T1000 (cell line): Measurements from ENCODE around the gene EPHA4.
A peak's percentile ranks its signal among the peaks of the same experiment; 100 is the strongest.

Experiments
- DNase-seq: peaks from one replicate; lab custom pipeline; 2025; ENCODE audit warnings: mixed read lengths; lab: John Stamatoyannopoulos, UW

The EPHA4 gene

DNA sequence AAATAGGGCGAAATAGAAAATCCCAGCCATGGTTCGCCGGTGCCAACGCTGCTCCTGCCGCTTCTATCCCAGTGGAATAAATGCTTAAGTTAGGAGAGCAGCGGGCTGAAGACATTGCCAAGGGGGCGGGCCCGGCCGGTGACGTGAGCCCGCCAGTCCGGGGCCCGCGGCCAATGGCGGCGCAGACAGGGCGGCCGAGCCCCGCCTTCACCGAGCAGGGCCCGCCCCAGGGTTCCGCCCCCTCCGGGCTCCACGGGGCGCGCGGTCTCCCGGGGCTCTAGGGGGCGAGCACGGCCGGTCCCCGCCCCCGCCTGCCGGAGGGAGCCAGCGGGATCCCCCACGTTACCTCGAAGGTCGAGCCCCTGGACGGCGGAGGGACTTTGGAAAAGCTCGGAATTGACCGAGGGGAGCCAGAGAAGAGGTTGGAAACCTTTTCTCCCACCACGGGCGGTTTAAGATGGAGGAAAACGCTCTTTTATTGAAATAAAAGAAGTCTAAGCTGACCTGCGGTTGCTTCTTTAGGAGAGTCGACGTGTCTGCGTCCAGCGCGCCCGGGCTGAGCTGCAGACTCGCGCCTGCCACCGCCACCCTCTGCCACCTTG, at the start of gene EPHA4:
Gene EPHA4, minus strand, starts transcription at position 86 of the 602 bp plus-strand sequence. Its CDS starts 56 bp downstream, at position 30.
- peak; percentile 90 for DNase-seq

DNA sequence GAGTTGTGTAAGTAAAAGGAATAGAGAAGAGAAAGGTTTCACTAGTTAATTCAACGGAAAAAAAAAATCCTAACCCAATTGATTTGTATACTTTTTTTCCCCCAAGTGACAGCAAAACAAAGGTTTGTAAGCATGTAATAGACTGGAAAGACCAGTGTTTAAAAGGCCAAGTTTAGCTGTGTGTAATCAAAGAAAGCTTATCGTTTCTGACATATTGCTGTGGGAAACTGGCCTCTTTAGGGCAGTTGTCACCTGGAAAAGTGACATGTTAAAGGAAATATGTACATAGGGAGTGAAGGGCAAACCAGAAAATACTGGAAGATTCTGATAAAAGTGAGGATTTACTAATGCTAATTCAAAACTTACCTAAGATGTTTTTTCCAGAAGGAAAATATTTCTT, 45.9 kb upstream of the EPHA4 start:
- DNase-seq, result no peak

DNA sequence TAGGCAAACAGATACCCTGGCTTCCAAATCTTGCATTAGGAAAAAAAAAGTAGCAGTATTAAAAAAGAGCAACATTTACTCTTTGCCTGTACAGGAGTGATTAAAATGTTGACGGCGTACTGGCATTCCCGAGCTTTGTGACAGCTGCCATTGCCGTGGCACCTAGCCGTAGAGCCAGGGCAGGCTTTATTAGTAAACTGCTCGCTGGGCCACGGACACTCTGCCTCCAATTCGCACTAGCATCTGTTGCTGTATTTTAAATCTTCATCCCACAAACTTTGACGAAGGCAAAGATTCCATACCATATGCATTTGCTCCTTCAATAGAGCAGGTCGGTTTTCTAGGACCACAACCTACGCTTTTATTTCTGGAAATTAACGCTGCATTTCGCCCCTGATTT, 44.5 kb upstream of the EPHA4 start:
- DNase-seq, result no peak

DNA sequence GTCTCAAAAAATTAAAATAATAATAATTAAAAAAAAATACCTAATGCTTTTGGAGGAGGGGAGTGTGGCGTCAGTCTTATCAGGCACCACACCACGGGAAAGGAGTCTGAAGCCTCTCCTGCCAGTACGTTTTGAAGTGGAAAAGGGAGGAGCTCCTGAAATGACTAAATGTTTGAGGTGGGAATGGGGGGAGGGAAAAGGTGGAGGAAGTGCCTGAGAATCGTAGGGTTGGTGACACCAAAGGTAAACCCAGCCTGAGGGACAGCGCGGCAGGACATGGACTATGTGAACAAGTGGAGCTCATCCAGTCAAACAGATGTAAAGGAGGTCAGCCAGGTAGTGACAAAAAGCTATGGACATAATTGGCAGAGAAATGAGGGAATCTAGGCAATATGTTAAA, 42.2 kb upstream of the EPHA4 start:
- no peak for DNase-seq

DNA sequence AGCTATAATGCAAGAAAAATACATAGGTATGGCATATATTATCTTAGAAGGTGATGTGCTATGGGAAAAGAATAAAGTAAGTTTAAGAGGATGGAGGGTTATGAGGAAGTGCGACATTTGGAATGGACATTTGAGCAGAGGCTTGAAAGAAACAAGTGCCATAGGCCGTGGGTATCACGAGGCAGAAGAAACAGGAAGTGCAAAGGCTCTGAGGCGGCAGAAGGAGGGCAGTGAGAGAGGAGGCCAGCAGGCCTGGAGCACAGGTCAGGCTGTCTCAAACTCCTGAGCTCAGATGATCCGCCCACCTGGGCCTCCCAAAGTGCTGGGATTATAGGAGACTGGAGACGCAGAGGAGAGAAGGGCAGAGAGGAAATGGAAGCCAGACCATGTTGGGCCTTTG, 40.7 kb upstream of the EPHA4 start:
- DNase-seq, result no peak

DNA sequence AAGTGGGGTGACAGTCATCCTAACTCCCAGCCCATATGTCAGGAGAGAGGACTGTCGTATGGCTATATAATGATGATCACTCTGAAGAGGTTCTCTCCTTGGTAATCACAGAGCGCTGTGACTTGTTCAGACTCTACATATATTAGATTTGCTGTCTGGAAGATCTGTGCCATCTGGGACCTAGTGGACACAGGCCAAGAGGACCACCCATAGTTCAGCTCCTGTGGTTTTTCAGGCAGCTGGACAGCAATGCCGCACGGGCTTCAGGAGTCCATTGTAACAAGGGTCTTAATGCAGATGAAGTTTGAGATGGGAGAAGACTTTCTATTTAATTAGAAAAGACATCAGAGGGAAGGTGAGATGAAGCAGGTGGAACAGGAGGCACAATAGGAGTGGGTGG, 40.1 kb upstream of the EPHA4 start:
- DNase-seq, result no peak

DNA sequence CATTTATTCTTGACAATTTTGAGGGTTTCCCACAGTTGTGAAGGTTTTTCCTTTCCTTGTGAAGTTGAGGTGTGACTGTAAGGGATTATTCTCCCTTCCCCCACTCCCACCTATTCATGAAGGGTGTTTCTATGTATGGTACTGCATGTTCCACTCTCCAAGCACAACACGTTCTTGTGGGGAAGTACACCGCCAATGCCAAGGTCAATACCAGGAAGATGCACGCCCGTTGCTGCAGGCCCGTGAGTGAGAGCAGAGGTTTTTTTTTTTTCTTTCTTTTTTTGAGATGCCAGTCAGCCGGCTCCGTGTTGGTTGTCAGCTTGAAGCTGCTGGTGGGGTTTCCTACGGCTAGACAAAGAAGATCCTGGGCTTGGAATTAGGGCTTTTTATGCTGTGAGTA, 38.6 kb upstream of the EPHA4 start:
- DNase-seq, result no peak

DNA sequence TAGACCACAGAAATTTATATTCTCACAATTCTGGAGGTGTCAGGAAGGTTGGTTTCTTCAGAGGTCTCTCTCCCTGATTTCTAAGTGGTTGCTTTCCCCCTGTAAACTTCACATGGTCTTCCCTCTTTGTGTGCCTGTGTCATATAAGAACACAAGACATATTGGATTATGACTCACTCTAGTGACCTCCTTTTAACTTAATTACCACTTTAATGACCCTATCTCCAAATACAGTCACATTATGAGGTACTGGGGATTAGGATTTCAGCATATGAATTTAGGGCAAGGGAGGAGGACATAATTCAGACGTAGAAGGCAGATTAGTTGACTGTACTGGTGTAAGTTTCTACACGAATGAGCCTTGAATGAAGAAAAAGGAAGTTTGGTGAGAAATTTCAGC, 38.2 kb upstream of the EPHA4 start:
- no peak for DNase-seq

DNA sequence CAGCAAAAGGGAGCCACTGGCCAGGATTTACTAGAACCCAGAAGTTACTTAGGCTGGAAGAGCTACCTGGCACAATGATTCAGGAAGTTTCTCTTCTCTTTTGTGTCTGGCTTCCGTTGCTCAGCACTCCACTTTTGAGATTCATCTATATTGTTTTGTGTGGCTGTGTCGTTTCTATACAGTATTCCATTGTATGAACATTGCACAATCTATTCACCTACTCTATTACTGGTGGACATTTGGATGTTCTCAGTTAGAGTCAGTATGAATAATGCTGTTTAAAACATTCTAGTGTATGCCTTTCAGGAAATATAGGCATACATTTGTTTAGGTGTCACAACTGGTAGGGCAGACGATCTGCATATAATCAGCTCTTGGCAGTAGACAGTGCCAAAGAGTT, 36.3 kb upstream of the EPHA4 start:
- no peak for DNase-seq

DNA sequence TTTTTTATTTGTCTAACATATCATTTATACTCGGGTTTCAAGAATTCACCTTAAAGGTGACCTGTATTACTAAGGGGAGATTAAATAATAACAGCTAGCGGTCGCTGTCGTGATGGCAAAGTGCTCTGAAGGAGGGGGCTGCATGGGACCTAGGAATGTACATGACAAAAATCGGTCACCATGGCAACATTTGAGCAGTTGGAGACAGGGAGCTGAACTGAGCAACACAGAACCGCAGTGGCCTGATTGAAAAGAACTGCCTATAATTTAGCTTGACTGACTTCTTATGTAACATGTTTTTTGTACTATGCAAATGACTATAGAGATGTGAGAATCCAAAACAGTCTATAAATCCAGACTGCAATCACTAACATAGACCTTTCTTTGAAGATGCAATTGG, 34.3 kb upstream of the EPHA4 start:
- DNase-seq, result no peak

DNA sequence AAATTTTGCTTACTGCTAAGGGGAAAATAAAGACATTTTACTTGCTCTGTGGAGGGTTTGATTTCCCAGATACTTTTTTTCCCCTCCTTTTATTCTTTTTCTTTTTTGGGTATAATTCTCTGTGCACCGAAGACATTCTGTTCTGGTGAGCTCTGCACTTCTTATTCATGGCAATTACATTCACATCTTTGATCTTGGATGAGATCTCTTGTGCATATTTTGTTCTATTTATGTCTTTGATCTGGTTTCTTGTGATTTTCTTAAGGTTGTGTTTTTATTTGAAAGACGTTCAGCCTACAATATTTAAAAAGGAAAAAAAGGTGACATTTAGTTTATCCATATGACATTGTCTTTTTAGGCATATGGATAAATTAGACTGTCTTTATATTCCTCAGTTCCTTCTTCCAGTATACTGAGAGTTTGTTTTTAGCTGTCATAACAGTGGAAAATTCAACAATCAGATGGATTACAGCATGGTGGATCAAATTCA, 33.7 kb upstream of the EPHA4 start:
- DNase-seq, result no peak

DNA sequence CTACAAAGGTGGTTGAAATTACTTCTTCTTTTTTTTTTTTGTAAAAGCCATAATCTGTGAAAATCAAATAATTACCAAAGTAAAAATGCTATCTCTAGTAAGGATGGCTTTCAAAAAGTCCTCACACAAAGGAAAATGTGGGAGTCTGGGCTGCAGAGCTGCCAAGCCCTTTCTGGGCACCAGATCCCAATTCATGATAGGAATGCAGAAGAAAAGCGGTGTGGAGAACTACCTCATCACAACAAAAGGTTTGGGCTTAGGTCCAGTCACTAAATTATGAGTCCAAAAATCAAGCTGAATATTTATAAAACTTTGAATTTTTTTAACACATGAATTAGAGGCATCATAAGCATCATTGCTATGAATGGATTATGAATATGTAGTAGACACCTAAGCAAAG, 30.8 kb upstream of the EPHA4 start:
- no peak for DNase-seq

DNA sequence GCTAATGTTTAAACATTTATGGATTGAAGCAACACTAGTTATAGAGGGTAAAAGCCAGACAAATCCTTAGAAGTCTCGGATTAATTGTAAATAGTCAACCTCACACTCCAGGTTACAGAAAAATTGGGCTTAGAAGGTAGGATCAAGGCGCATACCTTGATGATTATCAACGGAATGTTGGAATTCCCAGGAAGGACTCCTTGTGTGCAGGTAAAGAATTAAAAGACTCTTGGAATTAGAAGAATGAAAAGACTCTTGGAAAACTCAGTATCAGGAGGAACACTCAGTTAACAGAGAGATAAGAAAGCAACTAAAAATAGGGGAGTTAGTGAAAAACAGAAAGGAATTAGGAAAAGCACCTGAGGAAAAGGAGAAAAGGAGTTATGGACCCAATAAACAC, 29.3 kb upstream of the EPHA4 start:
- no peak for DNase-seq

DNA sequence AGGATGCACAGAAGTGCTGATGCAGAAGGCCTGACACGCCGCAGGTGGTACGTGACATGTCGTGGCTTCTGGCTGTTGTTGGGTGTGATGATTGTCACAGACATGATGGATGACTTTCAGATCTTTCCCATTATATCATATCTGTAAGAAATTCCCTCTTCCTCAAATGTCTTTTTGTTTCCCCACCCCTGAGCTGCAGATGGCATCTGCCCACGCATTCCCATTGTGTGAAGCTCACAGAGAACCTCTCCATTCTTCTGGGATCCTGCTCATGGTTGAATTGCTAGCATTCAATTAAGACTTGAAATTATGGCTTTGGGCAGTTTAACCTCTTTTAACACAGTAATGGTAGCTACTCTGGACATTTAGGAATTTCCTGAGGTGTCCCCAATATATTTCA, 28.3 kb upstream of the EPHA4 start:
- DNase-seq, result no peak

DNA sequence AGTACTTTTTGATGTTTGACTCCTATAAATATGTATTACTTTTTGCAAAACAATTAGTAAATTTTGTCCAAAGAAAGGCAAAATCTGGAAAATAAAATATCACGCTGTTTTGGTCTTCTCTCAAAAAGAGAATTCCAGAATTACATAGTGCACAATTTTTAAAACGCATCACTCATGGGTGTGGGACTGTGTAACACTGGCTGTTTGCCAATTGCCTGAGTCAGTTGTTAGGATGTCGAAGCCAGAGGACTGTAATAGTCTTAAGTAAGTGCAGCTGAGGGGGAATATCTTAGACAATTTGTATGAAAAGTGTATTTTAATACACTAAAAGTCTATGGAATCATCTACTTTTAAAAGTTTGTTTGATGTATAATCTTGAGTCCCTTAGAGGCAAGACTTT, 24.1 kb upstream of the EPHA4 start:
- no peak for DNase-seq

DNA sequence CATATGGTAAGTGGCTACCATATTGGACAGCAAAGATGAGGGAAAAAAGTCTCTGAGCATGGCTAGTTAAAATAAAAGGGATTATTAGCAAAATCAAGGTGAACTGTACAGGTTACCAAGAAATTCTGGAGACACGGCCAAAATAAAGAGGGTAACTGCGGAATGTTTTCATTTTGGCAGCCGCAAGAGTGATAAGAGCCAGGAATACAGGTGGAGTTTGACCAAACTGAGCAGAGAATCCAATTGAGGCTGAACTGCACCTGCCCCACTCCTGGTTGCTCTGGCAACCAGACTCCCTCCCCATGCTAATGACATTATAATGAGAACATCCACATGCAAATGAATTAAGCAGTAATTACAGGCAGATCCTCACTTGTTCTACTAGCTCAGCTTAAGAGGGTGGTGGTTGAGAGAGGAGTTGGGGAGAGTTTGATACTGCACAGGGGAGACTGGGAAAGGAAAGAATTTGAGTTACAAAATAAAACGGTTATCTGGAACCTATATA, 18.8 kb upstream of the EPHA4 start:
- no peak for DNase-seq

DNA sequence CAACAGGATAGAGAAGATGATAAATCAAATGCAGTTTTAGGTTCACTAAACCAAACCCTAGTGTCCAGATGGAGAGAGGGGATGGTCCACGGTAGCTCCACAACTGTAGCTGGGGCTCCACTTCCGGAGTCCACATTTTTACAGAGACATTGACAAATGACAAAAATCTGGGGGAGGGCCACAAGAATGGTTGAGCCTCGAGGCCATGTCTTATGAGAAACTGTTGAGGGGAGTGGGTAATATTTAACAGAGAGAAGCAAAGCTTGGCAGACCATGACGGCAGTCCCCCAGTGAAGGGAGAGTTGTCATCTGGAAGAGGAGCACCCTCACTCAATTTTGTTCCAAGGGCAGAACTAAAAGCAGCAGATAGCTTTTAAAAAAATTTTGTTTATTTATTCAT, 17.6 kb upstream of the EPHA4 start:
- no peak for DNase-seq

DNA sequence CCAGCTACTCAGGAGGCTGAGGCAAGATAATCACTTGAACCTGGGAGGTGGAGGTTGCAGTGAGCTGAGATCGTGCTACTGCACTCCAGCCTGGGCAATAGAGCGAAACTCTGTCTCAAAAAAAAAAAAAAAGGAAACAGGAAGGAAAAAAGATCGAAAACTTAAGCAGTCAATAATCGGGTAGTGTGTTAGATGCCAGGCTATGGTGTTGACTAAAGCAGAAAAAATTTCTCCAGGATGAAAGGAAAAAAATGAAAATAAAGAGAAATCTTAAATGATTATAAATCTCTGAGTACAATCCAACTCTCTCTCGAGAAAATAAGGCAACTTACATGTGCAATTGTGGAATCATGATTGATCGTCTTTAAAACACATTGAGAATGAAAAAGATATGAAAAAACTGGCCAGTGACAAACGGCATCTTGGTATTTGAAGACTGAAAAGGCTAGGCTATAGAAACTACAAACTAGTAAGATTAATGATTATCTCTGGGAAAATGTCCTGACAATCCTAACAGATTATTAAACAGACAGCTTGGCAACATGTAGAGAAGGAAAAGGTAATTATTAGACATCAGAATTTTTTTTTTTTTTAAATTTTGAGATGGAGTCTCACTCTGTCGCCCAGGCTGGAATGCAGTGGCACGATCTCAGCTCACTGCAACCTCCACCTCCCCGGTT, 16.3 kb upstream of the EPHA4 start:
- no peak for DNase-seq

DNA sequence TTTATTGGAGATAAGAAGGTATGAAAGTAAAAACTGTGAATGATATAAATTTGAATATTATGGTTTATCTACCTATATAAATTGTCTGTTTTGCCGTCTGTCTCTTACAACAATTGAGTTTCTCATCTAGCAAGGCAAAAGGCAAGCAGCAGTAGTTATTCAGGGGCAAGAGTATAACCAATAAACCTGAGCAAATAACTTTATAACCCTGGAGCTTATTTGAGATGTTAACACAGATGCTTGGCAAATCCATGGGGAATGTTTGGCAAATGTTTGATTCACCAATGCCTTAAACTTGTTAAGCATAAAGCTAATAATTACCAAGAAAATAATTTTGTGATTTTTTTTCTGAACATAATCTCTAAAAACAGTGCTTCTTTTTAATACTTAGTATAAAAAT, 9.9 kb upstream of the EPHA4 start:
- no peak for DNase-seq

DNA sequence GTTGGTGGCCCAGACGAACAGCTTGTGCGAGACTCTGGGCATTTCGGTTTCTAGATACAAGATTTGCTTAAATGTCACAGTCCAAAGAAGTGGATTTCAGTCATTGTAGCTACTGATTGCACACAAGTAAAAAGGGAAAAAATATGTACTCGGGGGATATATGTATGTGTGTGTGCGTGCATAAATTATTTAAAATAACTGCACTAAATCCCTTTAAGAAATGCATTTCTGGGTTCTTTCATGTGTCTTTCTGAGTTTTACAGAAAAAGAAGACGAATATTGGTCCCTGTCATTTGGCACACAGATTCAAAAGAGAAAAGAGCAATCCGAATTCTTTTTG, 2.1 kb upstream of the EPHA4 start:
- DNase-seq, result no peak

DNA sequence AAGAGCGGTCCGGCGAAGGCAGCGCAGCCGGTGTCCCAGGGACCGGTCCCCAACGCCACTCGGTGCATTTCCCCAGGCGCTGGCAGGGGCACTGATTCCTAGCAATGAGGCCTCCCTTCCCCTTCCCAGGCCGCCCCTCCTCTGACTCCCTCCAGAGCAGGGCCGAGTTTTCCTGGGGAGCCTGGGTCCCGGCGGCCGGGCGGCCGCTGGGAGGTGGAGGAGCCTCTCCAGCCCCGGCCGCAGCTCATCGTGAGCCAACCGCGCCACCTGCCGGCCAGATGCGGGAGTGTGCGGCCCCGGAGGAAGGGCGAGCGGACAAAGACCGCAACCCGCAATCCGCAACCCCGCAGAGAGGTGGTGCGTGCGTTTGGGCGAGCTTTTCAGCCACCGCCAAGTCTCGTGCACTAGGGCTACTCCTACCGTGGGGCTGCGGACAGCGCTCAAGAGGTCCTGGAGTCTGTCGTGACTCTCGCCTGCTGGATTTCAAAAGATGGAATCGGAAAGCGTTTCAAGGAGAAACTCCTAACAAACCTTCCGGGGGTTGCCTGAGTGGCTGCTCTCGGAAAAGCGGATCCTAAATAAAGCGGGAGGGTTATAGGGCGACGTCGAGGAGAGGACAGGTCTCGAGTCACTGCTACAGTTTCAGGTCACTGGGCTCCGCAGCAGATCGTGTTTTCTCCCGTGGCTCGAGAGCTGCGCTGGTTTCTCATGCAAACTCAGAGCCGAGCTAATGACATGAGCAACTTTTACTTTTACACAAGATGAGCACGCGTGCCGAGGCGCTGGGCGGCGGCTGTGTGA, 1.5 kb upstream of the EPHA4 start:
- DNase-seq, result peak; percentile 79

DNA sequence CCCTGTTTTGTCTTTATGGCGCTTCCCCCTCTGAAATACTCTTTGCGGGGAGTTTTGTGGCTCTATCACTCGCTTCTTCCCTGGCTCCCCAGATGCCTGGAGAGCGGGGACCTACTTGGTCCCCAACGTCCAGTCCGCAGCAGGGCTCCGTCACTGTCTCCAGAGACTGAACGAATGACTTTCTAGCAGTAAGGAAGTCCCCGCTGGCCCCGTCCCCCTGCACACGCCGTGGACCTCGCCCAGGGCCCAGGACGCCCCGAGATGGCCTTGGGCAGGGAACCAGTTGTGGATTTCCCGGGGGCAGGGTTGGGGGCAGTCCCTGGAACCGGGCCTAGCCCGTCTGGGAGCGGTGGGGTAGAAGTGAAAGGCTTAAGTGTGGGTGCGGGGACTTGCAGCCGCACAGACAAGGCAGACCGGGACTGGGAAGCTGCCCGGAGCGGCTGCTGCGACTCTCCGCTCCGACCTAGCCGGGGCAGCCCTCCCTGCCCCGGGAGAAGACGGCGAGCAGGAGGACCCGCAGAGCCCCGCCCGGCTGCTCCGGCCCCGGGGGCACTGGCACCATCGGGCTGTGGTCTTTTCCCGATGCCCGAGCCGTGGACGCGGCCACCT, 821 bp upstream of the EPHA4 start:
- DNase-seq, result no peak
